ENCODE data around the gene IRX3.
A peak's percentile ranks its signal among the peaks of the same experiment; 100 is the strongest.

The IRX3 gene

DNA sequence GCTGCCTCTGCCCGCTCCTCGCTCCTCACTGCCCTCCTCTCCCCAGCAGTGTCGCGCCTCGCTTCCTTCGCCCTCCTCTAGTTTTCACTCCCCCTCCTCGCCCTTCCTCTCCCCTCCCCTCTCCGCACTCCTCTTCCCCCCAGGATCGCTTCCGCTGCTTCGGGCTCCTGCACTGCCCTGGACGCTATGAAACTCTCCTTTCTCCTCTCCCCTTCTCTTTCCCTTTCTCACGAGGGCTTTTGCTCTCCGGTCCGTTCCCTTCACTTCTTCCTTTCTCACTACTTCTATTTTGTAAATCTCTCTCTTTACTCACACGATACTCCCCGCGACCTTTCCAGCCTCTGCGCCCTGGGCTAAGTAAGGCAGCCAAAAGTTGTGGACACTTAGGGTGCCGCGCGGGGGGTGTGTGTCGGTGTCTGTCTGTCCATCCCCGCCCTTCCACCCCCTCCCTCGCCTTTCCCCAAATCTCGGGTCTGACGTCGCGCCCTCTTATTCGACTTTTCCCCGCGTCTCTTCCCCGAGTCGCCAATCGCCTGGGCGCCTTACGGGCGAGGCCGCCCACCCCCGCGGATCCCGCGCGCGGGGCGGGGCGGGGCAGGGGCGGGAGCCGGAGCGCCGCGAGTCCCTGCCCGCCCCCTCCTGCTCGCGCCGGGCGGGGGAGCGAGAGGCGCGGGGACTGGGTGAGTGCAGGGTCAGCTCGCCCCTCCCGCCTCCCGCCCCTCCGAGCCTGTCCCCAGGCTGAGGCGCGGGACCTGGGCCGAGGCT, at the start of gene IRX3:
Gene IRX3, minus strand, starts transcription at position 422 of the 765 bp plus-strand sequence. CDS start 737 bp downstream, outside the sequence.
- in situ Hi-C loops (cut with HindIII; ENCODE audit: low sequenced_read_pairs): loop anchor here (10.0 kb wide), 1 partner anchor 512 kb away; no protein-coding TSS in a partner anchor
- DNase-seq (ENCODE audit: low read depth): peak; percentile 82
- TF ChIP-seq, protein P1, sequence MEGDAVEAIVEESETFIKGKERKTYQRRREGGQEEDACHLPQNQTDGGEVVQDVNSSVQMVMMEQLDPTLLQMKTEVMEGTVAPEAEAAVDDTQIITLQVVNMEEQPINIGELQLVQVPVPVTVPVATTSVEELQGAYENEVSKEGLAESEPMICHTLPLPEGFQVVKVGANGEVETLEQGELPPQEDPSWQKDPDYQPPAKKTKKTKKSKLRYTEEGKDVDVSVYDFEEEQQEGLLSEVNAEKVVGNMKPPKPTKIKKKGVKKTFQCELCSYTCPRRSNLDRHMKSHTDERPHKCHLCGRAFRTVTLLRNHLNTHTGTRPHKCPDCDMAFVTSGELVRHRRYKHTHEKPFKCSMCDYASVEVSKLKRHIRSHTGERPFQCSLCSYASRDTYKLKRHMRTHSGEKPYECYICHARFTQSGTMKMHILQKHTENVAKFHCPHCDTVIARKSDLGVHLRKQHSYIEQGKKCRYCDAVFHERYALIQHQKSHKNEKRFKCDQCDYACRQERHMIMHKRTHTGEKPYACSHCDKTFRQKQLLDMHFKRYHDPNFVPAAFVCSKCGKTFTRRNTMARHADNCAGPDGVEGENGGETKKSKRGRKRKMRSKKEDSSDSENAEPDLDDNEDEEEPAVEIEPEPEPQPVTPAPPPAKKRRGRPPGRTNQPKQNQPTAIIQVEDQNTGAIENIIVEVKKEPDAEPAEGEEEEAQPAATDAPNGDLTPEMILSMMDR (IDR thresholded peaks at IDR 0.05; ENCODE audit: low read depth, low read length, missing control alignments): no peak
- H3K4me3 ChIP-seq (ENCODE audit: low read depth, low read length): peak within 1 kb of the TSS; percentile 78

DNA sequence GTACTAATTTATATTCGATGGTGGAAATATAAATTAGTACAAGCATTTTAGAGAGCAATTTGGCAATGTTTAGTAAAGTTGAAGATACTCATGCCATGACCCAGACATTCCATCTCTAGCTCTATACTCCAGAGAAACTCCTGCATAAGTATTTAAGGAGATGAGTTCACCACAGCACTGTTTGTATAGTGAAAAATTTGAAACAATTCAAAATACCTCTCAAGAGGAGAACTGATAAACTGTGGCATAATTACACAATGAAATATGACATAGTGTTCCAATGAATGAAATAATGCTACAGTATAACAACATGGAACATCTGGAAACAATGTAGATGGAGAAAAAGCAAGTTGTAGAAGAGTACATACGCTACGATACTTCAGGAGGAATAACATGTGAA, 48.6 kb upstream of the IRX3 start:
- in situ Hi-C loops (cut with HindIII; ENCODE audit: low sequenced_read_pairs): no loop called here
- DNase-seq (ENCODE audit: low read depth): no peak
- H3K4me3 ChIP-seq (ENCODE audit: low read depth, low read length): no peak overlapping the region
- TF ChIP-seq, protein P1 (IDR thresholded peaks at IDR 0.05; ENCODE audit: low read depth, low read length, missing control alignments): no peak

DNA sequence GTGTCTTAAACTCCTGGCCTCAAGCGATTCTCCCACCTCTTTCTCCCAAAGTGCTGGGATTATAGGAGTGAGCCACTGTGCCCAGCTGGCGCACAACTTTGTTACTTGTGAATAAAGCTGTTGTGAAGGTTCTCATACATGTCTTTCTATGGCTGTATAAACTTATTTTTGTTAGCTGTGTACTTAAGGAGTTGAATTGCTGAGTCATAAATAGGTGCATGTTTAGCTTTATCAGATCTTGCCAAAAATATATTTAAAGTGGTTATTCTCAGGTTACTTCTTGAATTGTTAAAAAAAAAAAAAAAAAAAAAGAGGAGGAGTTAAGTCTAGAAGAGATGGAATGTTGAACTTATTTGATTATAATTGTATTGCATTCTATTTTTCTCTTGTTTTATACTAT, 47.6 kb upstream of the IRX3 start:
- TF ChIP-seq, protein P1 (IDR thresholded peaks at IDR 0.05; ENCODE audit: low read depth, low read length, missing control alignments): no peak
- in situ Hi-C loops (cut with HindIII; ENCODE audit: low sequenced_read_pairs): no loop called here
- no peak for DNase-seq (ENCODE audit: low read depth)
- H3K4me3 ChIP-seq (ENCODE audit: low read depth, low read length): no peak overlapping the region

DNA sequence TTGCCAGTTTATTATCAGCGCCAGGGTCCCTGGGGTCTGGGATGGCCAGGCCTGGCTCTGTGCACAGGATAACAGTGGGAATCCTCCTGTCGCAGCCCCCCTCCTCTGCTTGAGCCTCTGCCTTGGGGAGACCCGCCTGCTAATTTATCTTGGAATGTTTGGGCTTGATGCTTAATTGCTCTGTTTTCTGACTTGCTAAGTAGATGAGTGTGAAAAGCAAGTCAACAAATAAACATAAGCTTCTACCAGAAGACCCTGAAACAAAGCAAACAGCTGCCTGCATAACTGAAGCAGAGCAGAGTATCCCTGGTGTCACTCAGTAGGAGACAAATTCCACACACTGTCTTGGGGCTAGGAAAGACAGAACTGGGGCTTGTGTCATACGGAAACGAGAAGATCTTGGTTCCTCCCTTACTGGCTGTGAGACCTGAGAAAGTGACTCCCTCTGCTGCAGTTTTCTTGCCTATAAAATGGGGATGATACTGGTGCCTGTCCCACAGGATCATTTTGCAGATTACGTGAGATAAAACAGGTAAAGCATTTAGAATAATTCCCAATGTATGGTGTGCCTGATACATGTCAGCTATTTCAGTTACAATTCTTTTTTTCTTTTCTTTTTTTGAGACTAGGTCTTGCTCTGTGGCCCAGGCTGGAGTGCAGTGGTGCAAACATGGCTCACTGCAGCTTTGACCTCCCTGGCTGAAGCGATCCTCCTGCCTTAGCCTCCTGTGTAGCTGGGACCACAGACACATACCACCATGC, 44.8 kb upstream of the IRX3 start:
- no peak overlapping the region for H3K4me3 ChIP-seq (ENCODE audit: low read depth, low read length)
- TF ChIP-seq, protein P1 (IDR thresholded peaks at IDR 0.05; ENCODE audit: low read depth, low read length, missing control alignments): no peak
- in situ Hi-C loops (cut with HindIII; ENCODE audit: low sequenced_read_pairs): no loop called here
- DNase-seq (ENCODE audit: low read depth): no peak

DNA sequence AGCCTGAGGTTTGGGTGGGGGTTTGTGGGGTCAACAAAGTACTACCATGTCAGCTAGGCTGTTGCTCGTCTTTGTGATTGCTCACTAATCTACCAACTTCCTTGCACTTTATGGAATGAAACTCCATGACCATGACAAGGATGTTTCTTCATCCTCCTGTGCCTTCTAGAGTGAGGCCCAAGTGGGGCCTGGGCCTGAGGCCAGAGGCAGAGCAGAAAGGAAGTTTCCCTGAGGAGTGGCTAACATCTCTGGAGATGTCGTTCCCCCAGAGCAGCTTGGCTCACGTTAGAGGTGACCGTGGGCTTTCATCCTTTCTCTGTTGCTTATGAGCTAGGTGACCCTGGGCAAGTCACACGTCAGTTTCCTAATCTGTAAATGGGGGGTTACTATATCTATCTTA, 41.0 kb upstream of the IRX3 start:
- TF ChIP-seq, protein P1 (IDR thresholded peaks at IDR 0.05; ENCODE audit: low read depth, low read length, missing control alignments): no peak
- no peak overlapping the region for H3K4me3 ChIP-seq (ENCODE audit: low read depth, low read length)
- DNase-seq (ENCODE audit: low read depth): no peak
- in situ Hi-C loops (cut with HindIII; ENCODE audit: low sequenced_read_pairs): no loop called here

DNA sequence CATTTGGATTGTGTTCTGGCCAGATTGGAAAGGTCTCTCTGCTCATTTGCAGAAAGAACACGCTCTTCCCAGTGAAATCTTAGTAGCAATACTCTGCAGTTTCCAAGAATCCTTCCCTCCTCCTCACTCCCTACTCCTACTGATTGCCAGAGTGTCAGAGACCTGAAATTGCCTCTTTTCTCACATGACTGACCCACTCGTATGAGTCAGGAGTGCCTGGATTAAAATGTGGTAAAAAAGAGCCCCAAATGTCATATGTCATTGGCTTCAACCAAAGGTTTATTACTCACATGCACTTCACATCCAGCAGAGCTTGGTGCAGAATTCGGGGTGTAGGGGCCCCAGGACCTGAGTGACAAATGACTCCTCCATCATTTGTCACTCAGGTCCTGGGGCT, 39.7 kb upstream of the IRX3 start:
- in situ Hi-C loops (cut with HindIII; ENCODE audit: low sequenced_read_pairs): no loop called here
- H3K4me3 ChIP-seq (ENCODE audit: low read depth, low read length): no peak overlapping the region
- DNase-seq (ENCODE audit: low read depth): no peak
- TF ChIP-seq, protein P1 (IDR thresholded peaks at IDR 0.05; ENCODE audit: low read depth, low read length, missing control alignments): no peak
